DMS114 treated with DMSO at 0.1 percent for 48 hours (cell line): ENCODE data around the gene ANKMY2.
"Not testable (repeated sequence)": the region's sequence is repeated elsewhere in the genome, so short reads cannot be mapped to it uniquely, and the experiment has no call there.

Experiments used
- DNase-seq: peaks from one replicate; lab custom pipeline; 2025; ENCODE audit not compliant: unreplicated experiment; lab: John Stamatoyannopoulos, UW

ANKMY2 gene

GRCh38 chr7:16627236-16627635 is 18.3 kb downstream of the ANKMY2 start:
- DNase-seq: no peak

DNA sequence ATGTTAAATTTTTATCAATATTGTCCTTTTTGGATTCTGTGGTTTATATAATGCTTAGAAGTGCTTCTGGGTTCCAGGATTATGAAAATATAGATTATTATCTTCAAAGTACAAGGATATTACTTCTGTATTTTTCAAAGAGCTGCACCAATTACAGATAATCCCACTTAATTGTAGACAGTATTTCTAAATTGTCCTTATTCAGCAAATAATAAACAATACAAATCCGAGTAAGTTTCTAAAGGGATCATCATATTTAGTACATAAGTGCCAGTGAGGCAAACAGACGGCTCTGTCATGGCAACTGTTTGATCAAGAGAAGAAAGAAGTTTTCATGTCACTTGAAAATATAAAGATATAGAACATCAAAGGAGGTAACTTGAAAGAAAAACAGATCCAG is 19.2 kb downstream of the ANKMY2 start:
- DNase-seq: no peak

- no peak for DNase-seq
Observed at GRCh38 chr7:16619979-16620408, 25.6 kb downstream of the ANKMY2 start.

- no peak for DNase-seq
Observed at GRCh38 chr7:16616542-16616941, 29.0 kb downstream of the ANKMY2 start.

DNA sequence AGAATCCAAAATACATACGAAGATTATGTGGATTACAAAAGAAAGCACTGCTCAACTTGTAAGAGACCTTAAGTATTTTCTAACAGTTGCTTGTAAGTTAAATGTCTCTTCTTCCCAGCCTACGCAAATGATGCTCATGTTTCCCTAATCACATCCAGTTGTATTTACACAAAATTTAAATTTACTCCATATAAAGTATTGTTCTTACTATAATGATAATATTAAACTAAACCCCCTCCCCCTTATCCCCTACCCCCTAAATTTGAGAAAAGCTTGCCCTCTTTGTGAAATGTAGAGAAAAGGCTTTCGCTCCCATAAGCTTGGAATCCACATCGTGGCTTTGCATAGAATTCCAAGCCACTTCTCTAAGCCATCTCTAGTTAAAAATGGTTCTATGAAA is 29.4 kb downstream of the ANKMY2 start:
- no peak for DNase-seq

- DNase-seq: no peak
Observed at GRCh38 chr7:16615228-16615627, 30.3 kb downstream of the ANKMY2 start.

GRCh38 chr7:16611711-16612110 is 33.8 kb downstream of the ANKMY2 start:
- DNase-seq: no peak

GRCh38 chr7:16609842-16610450 is 35.6 kb downstream of the ANKMY2 start:
- DNase-seq: no peak

GRCh38 chr7:16606704-16607103 is 38.9 kb downstream of the ANKMY2 start:
- no peak for DNase-seq

GRCh38 chr7:16604054-16604453 is 41.5 kb downstream of the ANKMY2 start:
- no peak for DNase-seq

GRCh38 chr7:16603633-16604032 is 41.9 kb downstream of the ANKMY2 start:
- no peak for DNase-seq

- DNase-seq: no peak
Observed at GRCh38 chr7:16599860-16600259, 45.7 kb downstream of the ANKMY2 start.

DNA sequence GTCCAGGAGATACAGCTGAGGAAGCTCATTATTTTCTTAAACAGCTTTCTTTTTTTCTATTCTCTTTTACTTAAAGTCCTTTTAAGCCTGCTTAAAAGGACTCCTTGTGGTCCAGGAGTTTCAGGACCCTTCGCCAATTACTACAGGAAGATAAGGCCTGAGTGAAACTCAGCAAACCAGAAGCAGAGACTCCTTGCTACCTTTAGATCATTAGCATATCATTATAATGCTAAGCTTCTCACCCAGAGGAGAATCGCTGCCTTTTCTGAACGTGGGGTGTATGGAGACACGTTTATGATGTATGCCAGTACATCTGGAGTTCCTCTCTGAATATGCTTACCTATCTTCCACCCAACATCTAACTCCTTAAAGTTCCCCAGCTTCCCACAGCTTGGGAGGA is 47.5 kb downstream of the ANKMY2 start:
- no peak for DNase-seq

DNA sequence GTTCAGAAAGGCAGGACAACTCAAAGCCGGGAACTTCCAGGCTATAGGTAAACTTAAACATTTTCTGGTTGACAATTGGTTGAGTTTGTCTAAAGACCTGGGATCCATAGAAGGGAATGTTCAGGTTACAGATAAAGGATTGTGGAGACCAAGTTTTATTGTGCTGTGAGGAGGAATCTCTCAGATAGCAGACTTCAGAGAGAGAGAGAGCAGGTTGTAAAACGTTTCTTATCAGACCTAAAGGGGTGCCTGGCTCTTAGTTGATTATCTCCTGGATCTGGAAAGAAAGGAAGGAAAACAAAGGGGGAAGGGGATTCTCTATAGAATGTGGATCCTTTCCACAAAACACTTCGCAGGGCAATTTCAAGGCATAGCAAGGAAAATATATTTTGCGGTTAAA is 50.0 kb downstream of the ANKMY2 start:
- DNase-seq: not testable (repeated sequence)

- no peak for DNase-seq
Observed at GRCh38 chr7:16594676-16595075, 50.9 kb downstream of the ANKMY2 start.

DNA sequence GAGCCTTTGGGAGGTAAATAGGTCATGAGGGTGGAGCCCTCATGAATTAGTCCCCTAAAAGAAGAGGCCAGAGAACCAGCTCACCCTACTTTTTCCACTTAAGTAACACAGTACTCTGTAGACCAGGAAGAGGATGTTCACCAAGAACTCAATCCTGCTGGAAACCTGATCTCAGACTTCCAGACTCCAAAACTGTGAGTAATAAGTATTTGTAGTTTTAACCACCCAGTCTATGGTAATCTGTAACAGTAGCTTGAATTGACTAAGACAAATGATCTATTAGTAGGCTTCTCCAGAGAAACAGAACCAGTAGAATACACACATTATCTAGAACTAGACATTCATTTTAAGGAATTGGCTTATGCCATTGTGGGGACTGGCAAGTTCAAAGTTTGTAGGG is 51.5 kb downstream of the ANKMY2 start:
- DNase-seq: no peak

- no peak for DNase-seq
Observed at GRCh38 chr7:16592395-16592794, 53.2 kb downstream of the ANKMY2 start.

DNA sequence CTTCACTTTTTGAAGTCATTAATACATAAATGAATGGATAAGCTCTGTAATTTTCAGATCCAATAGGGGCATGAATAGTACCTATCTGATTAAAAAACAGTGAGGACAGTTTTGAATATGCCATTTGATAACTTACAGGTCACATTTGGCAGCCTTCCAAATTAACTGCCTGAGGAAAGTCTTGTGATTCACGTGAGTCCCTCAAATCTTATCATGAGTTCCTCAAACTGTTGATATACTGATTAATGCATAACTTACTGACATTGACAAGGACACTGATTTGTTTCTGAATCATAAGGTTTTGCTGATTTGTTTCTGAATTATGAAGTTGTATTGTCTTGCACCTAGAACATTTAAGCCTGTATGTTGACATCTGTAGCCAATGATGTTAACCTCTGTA is 55.1 kb downstream of the ANKMY2 start:
- DNase-seq: no peak

- no peak for DNase-seq
Observed at GRCh38 chr7:16589881-16590280, 55.7 kb downstream of the ANKMY2 start.

GRCh38 chr7:16587790-16588189 is 57.8 kb downstream of the ANKMY2 start:
- DNase-seq: no peak

DNA sequence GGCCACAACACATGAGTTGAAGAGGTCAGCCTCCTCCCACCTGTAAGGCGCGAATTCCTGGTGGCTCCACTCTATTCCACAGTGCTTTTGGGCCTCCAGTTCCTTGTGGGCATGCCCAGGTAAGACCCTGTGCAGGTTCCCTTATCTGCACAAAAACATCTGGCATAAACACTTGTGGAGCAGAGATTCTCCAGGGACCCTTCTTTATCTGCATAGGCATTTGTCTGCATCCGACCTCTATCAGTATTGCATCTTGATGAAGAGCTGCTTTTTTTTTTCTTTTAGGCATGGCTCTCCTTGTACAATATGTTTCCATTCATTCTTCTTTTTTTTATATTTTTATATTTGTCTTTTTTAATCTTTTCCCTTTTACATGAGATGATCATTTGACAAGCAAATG is 58.4 kb downstream of the ANKMY2 start:
- no peak for DNase-seq

GRCh38 chr7:16586081-16586874 is 59.3 kb downstream of the ANKMY2 start:
- no peak for DNase-seq

GRCh38 chr7:16585540-16585939 is 60.0 kb downstream of the ANKMY2 start:
- DNase-seq: no peak
